Neural cell (in vitro differentiated cells): ENCODE measurements around the gene DNAJB6.

Source experiments
- CTCF ChIP-seq: fragments of 450-650 bp; IDR thresholded peaks from 2 replicates; pipeline ENCODE4 v1.5.1; 2014; ENCODE audit warnings: antibody characterized with exemption, mild to moderate bottlenecking, moderate library complexity; ENCODE audit not compliant: poor library complexity, severe bottlenecking
- TAF1 ChIP-seq: IDR thresholded peaks from 2 replicates; pipeline ENCODE4 v1.6.1; 2012; ENCODE audit warnings: low read depth

GRCh38 chr7:157294773-157295172 is 42.0 kb upstream of the DNAJB6 start:
- no peak for TF ChIP-seq CTCF
- TF ChIP-seq TAF1: no peak
